ENCODE results near the gene AGMAT. TPM values are rescaled to one million over a fixed set of nuclear protein-coding genes. Genes with fewer than 3 reads are reported as not detected.

The AGMAT gene
- polyA plus RNA-seq, 3 donors from 2014 or later: 0.39 to 0.64 TPM; not detected in 1

GRCh38 chr1:15603050-15603965, 18.5 kb upstream of the AGMAT start:
- DNase-seq: peak; percentile 89 to 91 (median 89)
- H3K36me3 Mint-ChIP-seq: no peaks in the 10 kb centered on the region
- H3K27me3 Mint-ChIP-seq (ENCODE audit: low read depth in 3 of 3): peaks cover 9 to 15% (median 11%) of the 10 kb centered on the region in 3 donors
- peak overlapping the region; percentile 42 to 88 (median 80) for H3K27ac Mint-ChIP-seq
- peaks cover 15 to 18% of the 10 kb centered on the region in 2 donors for H3K4me1 Mint-ChIP-seq
- no peaks in the 10 kb centered on the region for H3K9me3 Mint-ChIP-seq
- H3K4me3 Mint-ChIP-seq: peak overlapping the region; percentile 75 to 85 (median 81)

DNA sequence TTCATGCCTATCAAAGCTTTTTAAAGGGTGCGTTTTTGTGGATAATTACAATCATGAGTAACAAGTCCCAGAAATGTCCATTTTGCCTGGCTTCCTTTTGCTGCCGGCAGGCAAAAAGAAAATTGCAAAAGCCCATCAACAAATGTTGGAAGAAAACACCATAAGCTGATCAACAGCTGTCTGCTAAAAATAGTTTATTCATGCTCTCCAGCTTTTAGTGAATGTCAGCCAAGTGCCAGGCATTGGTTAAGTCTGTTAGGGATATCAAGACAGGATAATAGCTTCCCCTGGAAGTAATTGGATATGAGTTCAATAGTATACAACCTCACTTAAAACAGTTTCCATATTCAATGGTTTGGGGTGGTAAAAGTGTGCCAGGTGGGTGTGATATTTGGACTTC, 13.6 kb upstream of the AGMAT start:
- H3K4me1 Mint-ChIP-seq: peaks cover 8% of the 10 kb centered on the region in 2 donors
- H3K27ac Mint-ChIP-seq: no peak overlapping the region
- DNase-seq: no peak
- peaks cover 9 to 16% (median 11%) of the 10 kb centered on the region in 3 donors for H3K27me3 Mint-ChIP-seq (ENCODE audit: low read depth in 3 of 3)
- H3K36me3 Mint-ChIP-seq: no peaks in the 10 kb centered on the region
- H3K9me3 Mint-ChIP-seq: peaks cover 0 to 2% (median 0%) of the 10 kb centered on the region in 6 donors
- H3K4me3 Mint-ChIP-seq: no peak overlapping the region

- no peaks in the 10 kb centered on the region for H3K36me3 Mint-ChIP-seq
- peaks cover 5 to 13% (median 7%) of the 10 kb centered on the region in 3 donors for H3K27me3 Mint-ChIP-seq (ENCODE audit: low read depth in 3 of 3)
- no peak overlapping the region for H3K27ac Mint-ChIP-seq
- H3K4me1 Mint-ChIP-seq: no peaks in the 10 kb centered on the region
- peaks cover 0 to 2% (median 0%) of the 10 kb centered on the region in 6 donors for H3K9me3 Mint-ChIP-seq
- no peak overlapping the region for H3K4me3 Mint-ChIP-seq
- DNase-seq: no peak
These were observed 11.2 kb upstream of the AGMAT start for GRCh38 chr1:15595809-15596617.

GRCh38 chr1:15592285-15592684, 7.4 kb upstream of the AGMAT start:
- Mint-ChIP-seq H3K4me1 (peaks cover 0 to 3% of the 10 kb centered on the region in 2 donors), H3K36me3 (no peaks in the 10 kb centered on the region), H3K27me3 (ENCODE audit: low read depth in 3 of 3) (peaks cover 2 to 9% (median 8%) of the 10 kb centered on the region in 3 donors), H3K4me3 (no peak overlapping the region), H3K27ac (no peak overlapping the region), H3K9me3 (peaks cover 0 to 2% (median 0%) of the 10 kb centered on the region in 6 donors)
- no peak for DNase-seq

- peaks cover 0 to 2% (median 0%) of the 10 kb centered on the region in 6 donors for H3K9me3 Mint-ChIP-seq
- H3K4me1 Mint-ChIP-seq: peaks cover 22 to 25% of the 10 kb centered on the region in 2 donors
- H3K27ac Mint-ChIP-seq: no peak overlapping the region
- peak overlapping the region; percentile 38 to 70 (median 61) for H3K4me3 Mint-ChIP-seq
- DNase-seq: no peak
- H3K36me3 Mint-ChIP-seq: no peaks in the 10 kb centered on the region
- H3K27me3 Mint-ChIP-seq (ENCODE audit: low read depth in 3 of 3): peaks cover 0 to 5% (median 3%) of the 10 kb centered on the region in 3 donors
These were observed 1.7 kb downstream of the AGMAT start for GRCh38 chr1:15583016-15583706.

- Mint-ChIP-seq H3K36me3 (no peaks in the 10 kb centered on the region), H3K27ac (peak overlapping the region in 4 of 6 donors; percentile 10 to 67 (median 37)), H3K4me1 (peaks cover 21 to 22% of the 10 kb centered on the region in 2 donors), H3K4me3 (no peak overlapping the region), H3K9me3 (no peaks in the 10 kb centered on the region), H3K27me3 (ENCODE audit: low read depth in 3 of 3) (peaks cover 0 to 3% (median 0%) of the 10 kb centered on the region in 3 donors)
- DNase-seq: no peak
These were observed 5.2 kb downstream of the AGMAT start for GRCh38 chr1:15579683-15580047.

GRCh38 chr1:15578921-15579682, 5.7 kb downstream of the AGMAT start:
- DNase-seq: no peak
- Mint-ChIP-seq H3K9me3 (no peaks in the 10 kb centered on the region), H3K4me1 (peaks cover 18 to 22% of the 10 kb centered on the region in 2 donors), H3K4me3 (no peak overlapping the region), H3K27ac (peak overlapping the region; percentile 10 to 73 (median 44)), H3K36me3 (no peaks in the 10 kb centered on the region), H3K27me3 (ENCODE audit: low read depth in 3 of 3) (peaks cover 0 to 3% (median 0%) of the 10 kb centered on the region in 3 donors)

GRCh38 chr1:15577691-15578090, 7.2 kb downstream of the AGMAT start:
- no peaks in the 10 kb centered on the region for H3K9me3 Mint-ChIP-seq
- no peak overlapping the region for H3K27ac Mint-ChIP-seq
- peaks cover 0 to 3% (median 0%) of the 10 kb centered on the region in 3 donors for H3K27me3 Mint-ChIP-seq (ENCODE audit: low read depth in 3 of 3)
- H3K4me1 Mint-ChIP-seq: peaks cover 15% of the 10 kb centered on the region in 2 donors
- H3K4me3 Mint-ChIP-seq: no peak overlapping the region
- H3K36me3 Mint-ChIP-seq: no peaks in the 10 kb centered on the region
- DNase-seq: no peak

GRCh38 chr1:15575549-15576150, 9.2 kb downstream of the AGMAT start:
- Mint-ChIP-seq H3K27me3 (ENCODE audit: low read depth in 3 of 3) (peaks cover 0 to 3% (median 0%) of the 10 kb centered on the region in 3 donors), H3K9me3 (no peaks in the 10 kb centered on the region), H3K36me3 (peaks cover 0 to 3% (median 0%) of the 10 kb centered on the region in 3 donors), H3K4me3 (no peak overlapping the region), H3K27ac (no peak overlapping the region), H3K4me1 (peaks cover 15% of the 10 kb centered on the region in 2 donors)
- DNase-seq: no peak

GRCh38 chr1:15574741-15575140, 10.1 kb downstream of the AGMAT start:
- Mint-ChIP-seq H3K4me3 (no peak overlapping the region), H3K27ac (peak overlapping the region in 2 of 6 donors; percentile 21 to 22), H3K36me3 (peaks cover 0 to 3% (median 0%) of the 10 kb centered on the region in 3 donors), H3K9me3 (no peaks in the 10 kb centered on the region), H3K4me1 (peaks cover 13% of the 10 kb centered on the region in 2 donors), H3K27me3 (ENCODE audit: low read depth in 3 of 3) (peaks cover 0 to 3% (median 0%) of the 10 kb centered on the region in 3 donors)
- DNase-seq: no peak

DNA sequence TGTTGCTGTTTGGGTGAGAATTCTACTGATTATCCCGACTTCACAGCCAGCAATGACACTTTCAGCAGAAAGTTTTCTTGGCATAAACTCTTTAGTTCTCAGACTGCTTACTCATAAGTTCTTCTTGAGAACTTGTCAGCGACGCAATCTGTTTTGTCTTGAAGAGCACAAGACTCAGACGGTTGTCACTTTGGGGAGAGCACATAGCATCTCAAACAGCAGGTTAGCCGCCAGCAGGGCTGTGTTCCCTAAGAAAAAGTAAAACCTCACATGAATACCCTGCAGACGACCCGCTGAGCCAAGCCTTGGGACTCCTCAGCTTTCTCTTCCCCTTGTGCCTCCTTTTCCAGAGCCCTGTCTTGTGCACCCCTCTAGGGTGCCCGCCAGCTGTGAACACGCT, 11.4 kb downstream of the AGMAT start:
- peaks cover under 1% of the 10 kb centered on the region in 2 donors for H3K4me1 Mint-ChIP-seq
- H3K4me3 Mint-ChIP-seq: no peak overlapping the region

GRCh38 chr1:15571266-15571665, 13.6 kb downstream of the AGMAT start:
- no peak overlapping the region for H3K4me3 Mint-ChIP-seq
- no peaks in the 10 kb centered on the region for H3K9me3 Mint-ChIP-seq
- peaks cover 0 to 23% (median 7%) of the 10 kb centered on the region in 3 donors for H3K36me3 Mint-ChIP-seq
- H3K4me1 Mint-ChIP-seq: no peaks in the 10 kb centered on the region
- H3K27me3 Mint-ChIP-seq (ENCODE audit: low read depth in 3 of 3): no peaks in the 10 kb centered on the region
- peak overlapping the region in 4 of 6 donors; percentile 3 to 53 (median 12) for H3K27ac Mint-ChIP-seq
- DNase-seq: no peak

More for the DNA sequence above, 11.4 kb downstream of the AGMAT start:
- no peaks in the 10 kb centered on the region for H3K27me3 Mint-ChIP-seq (ENCODE audit: low read depth in 3 of 3)
- DNase-seq: no peak
- no peaks in the 10 kb centered on the region for H3K9me3 Mint-ChIP-seq
- peaks cover 0 to 3% (median under 1%) of the 10 kb centered on the region in 3 donors for H3K36me3 Mint-ChIP-seq
- H3K27ac Mint-ChIP-seq: peak overlapping the region in 1 of 6 donors; percentile 19

Data from immature natural killer cell (primary cell).